KMS-11 (cell line): ENCODE data around the gene USP27X.

Source experiments
- H2AFZ ChIP-seq: fragments of 200-600 bp; sonication (generic); 2 replicates; pipeline ENCODE4 v1.6.1; 2016; ENCODE audit warnings: antibody characterized with exemption, mixed run types, low read depth
- H3K27ac ChIP-seq: fragments of 200-600 bp; sonication (generic); 2 replicates; pipeline ENCODE4 v1.6.1; 2016; ENCODE audit warnings: mild to moderate bottlenecking, mixed run types
- H3K27me3 ChIP-seq: fragments of 200-600 bp; sonication (generic); 2 replicates; pipeline ENCODE4 v1.6.1; 2017; ENCODE audit warnings: mild to moderate bottlenecking, low read depth, mixed run types, moderate library complexity; ENCODE audit not compliant: insufficient read depth
- H3K36me3 ChIP-seq: fragments of 200-600 bp; sonication (generic); 2 replicates; pipeline ENCODE4 v1.6.1; 2017; ENCODE audit warnings: mild to moderate bottlenecking, mixed run types; ENCODE audit not compliant: insufficient read depth
- H3K4me1 ChIP-seq: fragments of 200-600 bp; sonication (generic); 2 replicates; pipeline ENCODE4 v1.6.1; 2016; ENCODE audit warnings: mild to moderate bottlenecking, low read depth, mixed run types; ENCODE audit not compliant: poor library complexity, severe bottlenecking
- H3K4me2 ChIP-seq: fragments of 200-600 bp; sonication (generic); 2 replicates; pipeline ENCODE4 v1.7.0; 2016; ENCODE audit warnings: mild to moderate bottlenecking, mixed run types
- H3K4me3 ChIP-seq: fragments of 200-600 bp; sonication (generic); IDR thresholded peaks from 2 replicates; pipeline ENCODE4 v1.6.1; 2017; ENCODE audit warnings: low read depth, low read length, mixed read lengths; ENCODE audit not compliant: insufficient read depth
- H3K79me2 ChIP-seq: fragments of 200-600 bp; sonication (generic); 2 replicates; pipeline ENCODE4 v1.6.1; 2016; ENCODE audit warnings: low read depth, mixed run types; ENCODE audit not compliant: insufficient read depth
- H3K9ac ChIP-seq: fragments of 200-600 bp; sonication (generic); 2 replicates; pipeline ENCODE4 v1.6.1; 2016; ENCODE audit warnings: mild to moderate bottlenecking, mixed run types
- H4K20me1 ChIP-seq: fragments of 200-600 bp; sonication (generic); 2 replicates; pipeline ENCODE4 v1.6.1; 2016; ENCODE audit warnings: mild to moderate bottlenecking, mixed run types; ENCODE audit not compliant: insufficient read depth
- CTCF ChIP-seq: fragments of 200-600 bp; sonication (generic); conservative IDR thresholded peaks from 2 replicates; pipeline ENCODE4 v1.6.1; 2017; ENCODE audit warnings: low read depth, mild to moderate bottlenecking, antibody characterized with exemption, low read length, moderate library complexity, mixed read lengths

USP27X gene

GRCh38 chrX:49877397-49878101 is 1.7 kb upstream of the USP27X start:
- H3K79me2 ChIP-seq: no peaks in the 10 kb centered on the region
- H3K27me3 ChIP-seq: no peaks in the 10 kb centered on the region
- no peak overlapping the region for H3K27ac ChIP-seq
- H4K20me1 ChIP-seq: no peaks in the 10 kb centered on the region
- H3K4me2 ChIP-seq: no peak overlapping the region
- no peak overlapping the region for H3K4me3 ChIP-seq
- no peak overlapping the region for H2AFZ ChIP-seq
- no peak for TF ChIP-seq CTCF
- H3K4me1 ChIP-seq: peaks cover 10% of the 10 kb centered on the region
- no peaks in the 10 kb centered on the region for H3K36me3 ChIP-seq
- no peak overlapping the region for H3K9ac ChIP-seq

GRCh38 chrX:49878128-49878833 is 1.0 kb upstream of the USP27X start:
- no peaks in the 10 kb centered on the region for H3K27me3 ChIP-seq
- H3K79me2 ChIP-seq: no peaks in the 10 kb centered on the region
- no peak overlapping the region; the same call in 1 of the 2 replicates for H2AFZ ChIP-seq
- H3K4me2 ChIP-seq: no peak overlapping the region
- H3K9ac ChIP-seq: no peak overlapping the region
- TF ChIP-seq CTCF: no peak
- H3K36me3 ChIP-seq: no peaks in the 10 kb centered on the region
- no peaks in the 10 kb centered on the region for H4K20me1 ChIP-seq
- H3K4me3 ChIP-seq: no peak overlapping the region
- peaks cover 10% of the 10 kb centered on the region for H3K4me1 ChIP-seq
- H3K27ac ChIP-seq: no peak overlapping the region

- Histone ChIP-seq H3K27ac (no peak overlapping the region), H3K4me2 (peak overlapping the region; percentile 64), H4K20me1 (no peaks in the 10 kb centered on the region), H3K79me2 (no peaks in the 10 kb centered on the region), H3K27me3 (no peaks in the 10 kb centered on the region), H3K4me3 (no peak overlapping the region), H3K36me3 (no peaks in the 10 kb centered on the region), H2AFZ (peak overlapping the region; percentile 79), H3K4me1 (peaks cover 10% of the 10 kb centered on the region), H3K9ac (peak overlapping the region; percentile 27; the same call in 1 of the 2 replicates)
- TF ChIP-seq CTCF: no peak
These were observed 483 bp downstream of the USP27X start for GRCh38 chrX:49879656-49880277.

GRCh38 chrX:49880668-49881067 is 1.4 kb downstream of the USP27X start:
- Histone ChIP-seq H3K36me3 (no peaks in the 10 kb centered on the region), H3K79me2 (no peaks in the 10 kb centered on the region), H3K27me3 (no peaks in the 10 kb centered on the region), H3K4me1 (peaks cover 10% of the 10 kb centered on the region), H3K4me3 (no peak overlapping the region), H4K20me1 (no peaks in the 10 kb centered on the region), H3K9ac (0 out of 2 replicates have a peak overlapping the region, but pooled peaks have one; percentile 27), H3K27ac (no peak overlapping the region), H2AFZ (no peak overlapping the region), H3K4me2 (peak overlapping the region; percentile 64)
- no peak for TF ChIP-seq CTCF
